SKM-1 treated with dmso at 0.1 percent for 144 hours (cell line): Measurements from ENCODE around the gene DNAI1.
"Not testable (repeated sequence)": the region's sequence is repeated elsewhere in the genome, so short reads cannot be mapped to it uniquely, and the experiment has no call there.

Experiments
- DNase-seq: peaks from one replicate; lab custom pipeline; 2025; ENCODE audit not compliant: unreplicated experiment; lab: John Stamatoyannopoulos, UW

DNAI1 gene

GRCh38 chr9:34450644-34451043, 8.0 kb upstream of the DNAI1 start:
- no peak for DNase-seq

GRCh38 chr9:34451135-34451534, 7.5 kb upstream of the DNAI1 start:
- DNase-seq, result no peak

GRCh38 chr9:34451545-34451944, 7.1 kb upstream of the DNAI1 start:
- DNase-seq, result no peak

- no peak for DNase-seq
These were observed 6.0 kb upstream of the DNAI1 start for GRCh38 chr9:34452568-34452967.

GRCh38 chr9:34454571-34455065, 4.0 kb upstream of the DNAI1 start:
- no peak for DNase-seq

- DNase-seq, result no peak
These were observed 2.5 kb upstream of the DNAI1 start for GRCh38 chr9:34456151-34456550.

DNA sequence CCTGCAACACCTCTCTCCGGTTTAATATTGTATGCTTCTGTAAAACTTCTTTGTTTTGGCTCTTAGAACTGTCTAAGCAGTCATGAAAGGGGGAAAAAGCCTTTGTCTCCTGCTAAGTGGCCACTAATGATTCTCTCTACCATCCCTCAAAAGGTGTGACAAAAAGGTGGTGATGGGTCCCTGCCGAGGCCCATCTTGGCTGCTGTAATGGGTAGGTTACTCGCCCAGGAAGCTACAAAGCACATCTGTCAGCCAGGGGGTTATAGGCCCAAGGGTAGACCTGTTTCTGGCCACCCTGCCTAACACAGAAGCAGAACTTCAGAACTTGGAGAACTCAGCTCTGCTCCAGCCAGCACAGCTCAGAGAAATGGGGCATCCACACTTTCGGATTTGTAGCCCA, 1.9 kb upstream of the DNAI1 start:
- no peak for DNase-seq

GRCh38 chr9:34457266-34458012, 1.2 kb upstream of the DNAI1 start:
- DNase-seq, result no peak

DNA sequence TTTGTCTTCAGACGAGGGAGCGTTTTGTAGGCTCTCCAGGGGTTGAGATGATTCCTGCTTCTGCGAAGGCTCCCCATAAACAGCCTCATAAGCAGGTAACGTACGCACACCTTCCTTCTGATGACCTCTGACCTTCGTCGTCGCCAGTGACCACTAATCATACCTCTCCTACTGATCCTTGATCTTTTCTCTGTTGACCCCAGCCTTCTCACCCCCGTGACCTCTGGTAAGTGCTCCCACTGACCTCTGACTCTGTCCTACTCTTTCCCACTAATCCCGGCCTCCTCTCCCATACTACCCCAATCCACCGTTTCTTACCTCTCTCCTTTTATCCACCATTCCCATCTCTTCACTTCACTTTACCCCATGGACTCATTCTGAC, 345 bp downstream of the DNAI1 start:
- no peak for DNase-seq

GRCh38 chr9:34459356-34459755, 751 bp downstream of the DNAI1 start:
- DNase-seq, result no peak

GRCh38 chr9:34459941-34460340, 1.3 kb downstream of the DNAI1 start:
- no peak for DNase-seq

GRCh38 chr9:34463098-34463900, 4.7 kb downstream of the DNAI1 start:
- no peak for DNase-seq

GRCh38 chr9:34463901-34464232, 5.3 kb downstream of the DNAI1 start:
- no peak for DNase-seq

DNA sequence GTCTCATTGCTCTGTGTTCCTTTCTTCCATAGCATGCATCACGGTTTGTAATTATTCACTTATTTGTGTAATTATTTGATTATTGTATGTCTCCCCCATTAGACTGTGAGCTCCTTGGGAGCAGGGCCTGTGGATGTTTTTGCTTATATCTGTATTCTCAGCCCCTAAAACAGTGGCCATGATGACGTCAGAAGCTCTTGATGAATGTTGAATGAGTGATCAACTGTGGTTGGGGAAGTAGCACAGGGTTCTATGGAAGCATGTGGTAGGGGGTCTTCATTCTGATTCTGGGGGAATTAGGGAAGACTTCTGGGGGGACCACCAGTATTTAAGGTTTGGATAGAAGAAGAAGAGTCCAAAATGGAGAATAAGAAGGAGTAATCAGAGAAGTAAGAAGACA, 6.0 kb downstream of the DNAI1 start:
- no peak for DNase-seq

GRCh38 chr9:34465468-34465867, 6.9 kb downstream of the DNAI1 start:
- DNase-seq, result no peak

GRCh38 chr9:34475097-34475496, 16.5 kb downstream of the DNAI1 start:
- no peak for DNase-seq

DNA sequence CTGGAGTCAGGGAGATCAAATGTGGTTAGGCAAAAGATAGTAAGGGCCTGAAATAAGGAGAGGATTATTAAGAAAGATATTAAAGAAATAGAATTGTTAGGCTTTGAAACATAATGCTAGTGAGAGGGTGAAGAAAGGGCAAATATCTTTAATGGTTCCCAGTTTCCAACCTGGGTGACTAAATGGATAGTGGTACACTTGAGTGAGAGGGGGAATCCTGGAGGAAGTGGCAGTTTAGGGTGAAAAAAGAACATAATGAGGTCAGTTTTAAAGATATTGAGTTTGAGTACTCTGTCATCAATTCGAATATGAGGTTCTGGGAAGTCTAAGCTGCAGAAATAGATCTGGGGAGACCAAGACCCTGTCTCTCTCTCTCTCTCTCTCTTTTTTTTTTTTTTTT, 18.9 kb downstream of the DNAI1 start:
- DNase-seq, result no peak

DNA sequence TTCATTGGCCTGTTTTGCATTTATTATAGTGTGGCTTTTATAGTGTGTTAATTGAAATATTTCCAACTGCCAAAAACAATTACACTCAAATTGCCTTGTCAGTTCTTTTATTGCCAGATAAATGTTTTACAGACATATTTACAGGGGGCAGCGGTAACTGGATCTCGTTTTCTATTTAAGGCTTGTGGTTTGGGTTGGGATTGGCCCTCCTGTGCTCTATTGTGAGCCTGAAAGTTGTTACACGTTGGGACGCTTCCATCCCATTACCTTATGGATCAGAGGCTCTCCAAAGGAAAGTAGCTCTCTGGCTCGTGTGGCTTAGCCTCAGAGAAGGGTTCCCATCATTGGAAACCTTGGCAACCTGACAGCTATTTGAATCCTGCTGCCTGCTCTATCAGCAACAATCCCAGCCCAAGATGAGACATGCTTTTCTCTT, 20.8 kb downstream of the DNAI1 start:
- DNase-seq, result no peak

DNA sequence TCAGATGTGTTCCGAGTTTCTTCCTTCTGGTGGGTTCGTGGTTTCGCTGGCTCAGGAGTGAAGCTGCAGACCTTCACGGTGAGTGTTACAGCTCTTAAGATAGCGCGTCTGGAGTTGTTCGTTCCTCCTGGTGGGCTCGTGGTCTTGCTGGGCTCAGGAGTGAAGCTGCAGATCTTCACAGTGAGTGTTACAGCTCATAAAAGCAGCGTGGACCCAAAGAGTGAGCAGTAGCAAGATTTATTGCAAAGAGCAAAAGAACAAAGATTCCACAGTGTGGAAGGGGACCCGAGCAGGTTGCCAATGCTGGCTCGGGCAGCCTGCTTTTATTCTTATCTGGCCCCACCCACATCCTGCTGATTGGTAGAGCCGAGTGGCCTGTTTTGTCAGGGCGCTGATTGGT, 23.0 kb downstream of the DNAI1 start:
- DNase-seq, result not testable (repeated sequence)

GRCh38 chr9:34482746-34483145, 24.1 kb downstream of the DNAI1 start:
- not testable (repeated sequence) for DNase-seq

DNA sequence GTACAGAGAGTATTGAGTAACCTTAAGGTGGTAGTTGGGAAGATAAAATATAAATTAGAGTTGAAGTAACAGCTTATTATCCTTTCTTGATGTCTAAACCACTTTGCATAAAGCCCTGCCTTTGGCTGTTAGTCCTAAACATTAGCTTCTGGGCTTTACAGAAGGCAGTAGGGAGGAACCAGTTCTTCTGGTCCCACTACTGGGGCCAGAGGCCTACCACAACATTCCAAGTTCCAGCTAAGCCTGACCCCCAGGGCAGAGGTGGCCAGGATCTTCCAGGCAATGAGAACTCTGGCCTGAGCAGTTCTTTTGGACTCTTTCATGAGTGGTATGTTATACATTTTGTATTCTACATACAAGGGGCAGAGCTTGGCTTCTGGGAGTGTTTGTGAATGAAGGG, 26.1 kb downstream of the DNAI1 start:
- no peak for DNase-seq

GRCh38 chr9:34485822-34486221, 27.2 kb downstream of the DNAI1 start:
- no peak for DNase-seq
